PC-9 (cell line): ENCODE results near the gene TMEM205. TPM values are rescaled to one million over a fixed set of nuclear protein-coding genes. Genes with fewer than 3 reads are reported as not detected.

Experiments
- BruUV-seq: library from RNA; stranded (reverse); fragments of 400-500 nt; replicated peaks from 2 replicates; lab custom pipeline; 2021; lab: Mats Ljungman, UMichigan
- CTCF ChIA-PET: fragments of 300-600 bp; sonication (Branson Sonifier 250); formaldehyde crosslinking; loops from one replicate; lab custom pipeline; 2022; ENCODE audit warnings: antibody characterized with exemption; lab: Charles Lee
- POLR2A ChIA-PET: fragments of 300-600 bp; sonication (Branson Sonifier 250); formaldehyde crosslinking; loops from one replicate; lab custom pipeline; 2022; ENCODE audit warnings: antibody characterized with exemption; ENCODE audit not compliant: unreplicated experiment; lab: Charles Lee
- DNase-seq, 2 experiments: peaks; one replicate each; pipeline versions ENCODE4 v3.0.0 to v3.0.0-alpha.2; 2015 to 2022; ENCODE audit warnings: mixed read lengths in 1 of 2
- H2AFZ ChIP-seq: fragments of 200-600 bp; sonication (generic); 2 replicates; pipeline ENCODE4 v1.8.1; 2017; ENCODE audit warnings: antibody characterized with exemption
- H3F3A ChIP-seq: fragments of 200-600 bp; sonication (generic); 2 replicates; pipeline ENCODE4 v1.8.1; 2017; ENCODE audit warnings: antibody characterized with exemption, mild to moderate bottlenecking, low read depth; ENCODE audit not compliant: insufficient read depth
- H3K27ac ChIP-seq: fragments of 200-600 bp; sonication (generic); 2 replicates; pipeline ENCODE4 v1.6.1; 2016; ENCODE audit warnings: mixed run types
- H3K27me3 ChIP-seq: fragments of 200-600 bp; sonication (generic); 2 replicates; pipeline ENCODE4 v1.6.1; 2016; ENCODE audit warnings: low read depth, mixed run types; ENCODE audit not compliant: insufficient read depth
- H3K36me3 ChIP-seq: fragments of 200-600 bp; sonication (generic); 2 replicates; pipeline ENCODE4 v1.6.1; 2016; ENCODE audit warnings: low read depth, mixed run types
- H3K4me1 ChIP-seq: fragments of 200-600 bp; sonication (generic); replicated peaks from 2 replicates; pipeline ENCODE4 v1.6.1; 2016; ENCODE audit warnings: mixed run types; ENCODE audit not compliant: insufficient read depth
- H3K4me2 ChIP-seq: fragments of 200-600 bp; sonication (generic); 2 replicates; pipeline ENCODE4 v1.6.1; 2017; ENCODE audit warnings: mixed run types
- H3K4me3 ChIP-seq: fragments of 200-600 bp; sonication (generic); 2 replicates; pipeline ENCODE4 v1.6.1; 2016; ENCODE audit warnings: mixed run types
- H3K79me2 ChIP-seq: fragments of 200-600 bp; sonication (generic); 2 replicates; pipeline ENCODE4 v1.6.1; 2017; ENCODE audit warnings: low read depth, mixed run types
- H3K9me2 ChIP-seq: fragments of 200-600 bp; sonication (generic); 2 replicates; pipeline ENCODE4 v1.8.1; 2017; ENCODE audit warnings: mild to moderate bottlenecking; ENCODE audit not compliant: insufficient read depth
- H3K9me3 ChIP-seq: fragments of 200-600 bp; sonication (generic); 2 replicates; pipeline ENCODE4 v1.8.1; 2016; ENCODE audit warnings: low read depth; ENCODE audit not compliant: insufficient read depth
- H4K20me1 ChIP-seq: fragments of 200-600 bp; sonication (generic); 2 replicates; pipeline ENCODE4 v1.8.1; 2017; ENCODE audit not compliant: insufficient read depth
- CTCF ChIP-seq: fragments of 200-600 bp; sonication (generic); conservative IDR thresholded peaks from 2 replicates; pipeline ENCODE4 v1.6.1; 2017; ENCODE audit warnings: mixed run types, antibody characterized with exemption, mild to moderate bottlenecking, moderate library complexity
- EZH2 ChIP-seq: fragments of 200-600 bp; sonication (generic); IDR thresholded peaks from 2 replicates; pipeline ENCODE4 v1.8.0; 2017; ENCODE audit warnings: antibody characterized with exemption, low read depth
- intact Hi-C: fragments of 100-400 bp; cut with micrococcal nuclease; formaldehyde crosslinking; loops from one replicate; pipeline ENCODE4 v1.10.0; 2022; ENCODE audit not compliant: unreplicated experiment
- total RNA-seq: library from RNA; stranded (reverse); gene quantifications from 2 replicates; pipeline ENCODE4 v1.2.3, GENCODE V29; 2021

The TMEM205 gene
- total RNA-seq, 1 experiment from 2014 or later: 80.3 TPM

DNA sequence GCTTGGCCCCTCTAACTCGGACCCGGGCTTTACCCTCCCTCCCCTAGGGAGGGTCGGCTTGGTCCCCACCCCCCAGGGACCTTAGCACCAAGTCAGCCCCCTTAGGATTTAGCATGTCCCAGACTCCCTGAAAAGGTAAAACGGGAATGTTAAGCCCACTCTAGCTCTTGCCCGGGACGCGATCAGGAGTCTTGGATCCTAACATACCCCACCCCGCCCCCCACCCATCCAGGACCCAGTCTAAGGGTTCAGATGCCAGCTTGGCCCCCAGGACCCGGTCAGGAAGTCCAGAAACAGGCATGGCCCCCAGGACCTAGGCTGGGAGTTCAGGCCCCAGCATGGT is 37.6 kb upstream of the TMEM205 start:
- no peak overlapping the region for H3K27ac ChIP-seq
- H3K79me2 ChIP-seq: no peaks in the 10 kb centered on the region
- no TSS peak for BruUV-seq
- H3K4me1 ChIP-seq: peaks cover 39% of the 10 kb centered on the region
- peaks cover 28% of the 10 kb centered on the region for H3F3A ChIP-seq
- H3K9me2 ChIP-seq: no peaks in the 10 kb centered on the region
- no peaks in the 10 kb centered on the region for H3K36me3 ChIP-seq
- no peak for TF ChIP-seq CTCF
- H3K4me3 ChIP-seq: peak overlapping the region; percentile 59
- CTCF ChIA-PET: interaction anchor here (0.6 to 1.8 kb wide), 6 partner anchors 9 to 118 kb away, joined by 3 to 7 read pairs (median 7); partner anchors contain the start of genes ODAD3, PRKCSH and SWSAP1
- H3K9me3 ChIP-seq: no peaks in the 10 kb centered on the region
- DNase-seq: no peak
- H4K20me1 ChIP-seq: no peaks in the 10 kb centered on the region
- peak overlapping the region; percentile 70 for H2AFZ ChIP-seq
- H3K27me3 ChIP-seq: no peaks in the 10 kb centered on the region
- POLR2A ChIA-PET: interaction anchor here (0.6 kb wide), 1 partner anchor 90 kb away, joined by 5 read pairs; no protein-coding TSS in a partner anchor
- H3K4me2 ChIP-seq: peak overlapping the region; percentile 87
- intact Hi-C loops: loop anchor here (1.0 to 5.0 kb wide), 2 partner anchors 39 to 94 kb away; no protein-coding TSS in a partner anchor

DNA sequence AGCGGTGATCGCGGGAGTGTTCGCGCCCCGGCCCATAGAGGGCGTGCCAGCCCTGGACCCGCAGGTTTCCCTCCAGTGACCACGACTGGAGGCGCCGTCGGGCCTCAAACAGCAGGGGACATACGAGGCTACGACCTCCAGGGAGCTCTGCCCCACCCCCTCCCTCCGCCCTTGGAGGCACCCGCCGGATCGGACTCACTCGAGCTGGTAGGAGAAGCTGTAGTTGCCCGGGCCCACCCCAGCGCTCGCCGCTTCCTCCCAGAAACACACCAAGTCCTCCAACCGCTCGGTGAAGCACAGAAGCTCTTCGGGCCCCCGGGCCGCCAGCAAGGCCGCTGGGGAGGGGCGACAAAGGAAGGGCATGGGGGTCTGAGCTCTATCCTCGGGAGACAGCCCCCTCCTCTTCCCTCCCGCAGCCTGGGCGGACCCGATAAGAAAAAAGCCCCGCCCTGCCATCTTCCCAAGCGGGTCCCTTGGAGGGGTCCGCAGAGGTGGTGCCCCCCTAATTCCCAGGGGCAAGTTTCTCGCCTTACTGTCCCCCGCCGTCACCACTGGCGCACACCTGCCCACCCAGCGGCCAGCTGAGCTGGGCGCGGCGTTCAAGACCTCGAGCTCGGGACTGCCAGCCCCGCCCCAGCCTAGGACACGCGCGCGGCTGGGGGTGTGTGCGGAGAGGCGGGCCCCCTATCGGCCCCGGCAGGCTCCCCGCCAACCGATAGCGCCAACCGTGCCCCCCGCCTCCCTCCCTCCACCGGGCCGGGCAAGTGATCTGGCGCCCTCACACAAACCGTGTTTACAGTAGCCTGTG is 37.0 kb upstream of the TMEM205 start:
- Histone ChIP-seq H3K4me1 (peaks cover 44% of the 10 kb centered on the region), H3K27ac (no peak overlapping the region), H3K4me2 (peak overlapping the region; percentile 87), H3K36me3 (no peaks in the 10 kb centered on the region), H3K4me3 (peak overlapping the region; percentile 59; the same call in 1 of the 2 replicates), H3F3A (peaks cover 34% of the 10 kb centered on the region), H3K79me2 (no peaks in the 10 kb centered on the region), H3K9me3 (no peaks in the 10 kb centered on the region), H2AFZ (peak overlapping the region; percentile 70), H3K9me2 (no peaks in the 10 kb centered on the region), H4K20me1 (no peaks in the 10 kb centered on the region), H3K27me3 (no peaks in the 10 kb centered on the region)
- intact Hi-C loops: loop anchor here (1.0 to 5.0 kb wide), 2 partner anchors 39 to 94 kb away; no protein-coding TSS in a partner anchor
- peak; percentile 61; the same call in 1 of the 2 replicates for TF ChIP-seq CTCF
- TF ChIP-seq EZH2: no peak
- no TSS peak for BruUV-seq
- POLR2A ChIA-PET: no interaction called here
- CTCF ChIA-PET: interaction anchor here (0.6 to 1.8 kb wide), 10 partner anchors 8 to 1109 kb away, joined by 3 to 14 read pairs (median 6); partner anchors contain the start of genes ODAD3, PRKCSH, RGL3 and SWSAP1
- peak in 1 of 2 experiments; percentile 61 for DNase-seq

DNA sequence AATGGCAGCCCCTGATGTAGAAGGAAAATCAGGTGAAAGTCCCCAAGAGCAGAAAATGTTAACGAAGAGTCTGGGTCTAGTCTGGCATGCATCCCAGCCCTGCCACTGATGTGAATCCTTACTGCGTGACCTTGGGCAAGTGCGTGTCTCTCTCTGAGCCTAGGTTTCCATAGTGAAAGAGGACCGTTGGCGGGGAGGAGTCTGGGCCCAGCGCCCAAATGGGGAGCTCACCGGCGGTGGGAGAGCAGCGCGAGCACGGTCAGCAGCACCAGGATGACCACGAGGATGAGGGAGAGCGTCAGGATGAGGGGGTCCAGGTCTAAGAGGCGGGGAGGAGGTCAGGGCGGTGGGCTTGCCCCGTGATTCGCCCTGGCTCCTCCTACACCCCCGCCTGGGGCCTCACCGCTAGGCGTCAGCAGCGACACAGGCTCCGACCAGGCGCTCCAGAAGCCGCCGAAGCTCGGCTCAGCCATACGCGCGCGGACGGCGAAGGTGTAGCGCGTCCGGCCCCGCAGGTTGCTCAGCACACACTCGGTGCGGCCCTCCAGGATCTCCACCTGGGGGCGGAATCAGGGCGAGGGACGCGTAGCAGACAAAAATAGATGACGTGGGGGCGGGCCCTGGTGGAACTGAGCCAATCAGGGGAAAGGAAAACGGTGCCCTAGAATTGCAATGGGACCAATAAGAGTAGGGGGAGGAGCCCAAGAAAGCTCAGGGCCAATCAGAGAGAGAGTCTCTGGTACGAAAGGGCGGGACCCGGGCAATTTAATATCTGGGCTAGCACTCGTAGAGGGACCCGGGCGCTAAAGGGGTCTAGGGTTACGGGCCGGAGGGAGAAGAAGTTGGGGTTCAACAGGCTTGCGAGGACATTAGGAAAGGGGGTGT is 34.8 kb upstream of the TMEM205 start:
- Histone ChIP-seq H3K4me1 (peaks cover 66% of the 10 kb centered on the region), H3F3A (peaks cover 55% of the 10 kb centered on the region), H3K4me2 (peak overlapping the region; percentile 70), H3K27ac (no peak overlapping the region), H4K20me1 (no peaks in the 10 kb centered on the region), H3K27me3 (no peaks in the 10 kb centered on the region), H3K79me2 (peaks cover 16% of the 10 kb centered on the region), H3K9me3 (no peaks in the 10 kb centered on the region), H3K36me3 (no peaks in the 10 kb centered on the region), H3K9me2 (no peaks in the 10 kb centered on the region), H3K4me3 (peak overlapping the region; percentile 38; the same call in 1 of the 2 replicates), H2AFZ (peak overlapping the region; percentile 54; the same call in 1 of the 2 replicates)
- ChIA-PET CTCF (interaction anchor here (0.6 to 1.8 kb wide), 5 partner anchors 9 to 251 kb away, joined by 3 to 27 read pairs (median 3); partner anchors contain the start of gene RGL3), POLR2A (interaction anchor here (0.5 to 0.8 kb wide), 4 partner anchors 34 to 466 kb away, joined by 3 to 5 read pairs (median 4); partner anchors contain the start of genes CCDC159 and RGL3)
- BruUV-seq: no TSS peak
- peak; percentile 85 to 91 for DNase-seq
- TF ChIP-seq EZH2 (no peak), CTCF (peak; percentile 70)
- intact Hi-C loops: loop anchor here (5.0 kb wide), 1 partner anchor 96 kb away; no protein-coding TSS in a partner anchor
